ENCODE measurements around the gene TNIP3.
A peak's percentile ranks its signal among the peaks of the same experiment; 100 is the strongest.
"Not testable (repeated sequence)": the region's sequence is repeated elsewhere in the genome, so short reads cannot be mapped to it uniquely, and the experiment has no call there.

Gene TNIP3

GRCh38 chr4:121164291-121164690 is at the start of gene TNIP3:
Gene TNIP3, minus strand, starts transcription at chr4:121164321. Its CDS starts 196 bp downstream, at chr4:121164125.
- DNase-seq (ENCODE audit: low read depth in 3 of 3, low spot score in 1 of 3), result no peak

GRCh38 chr4:121212806-121213205 is 48.7 kb upstream of the TNIP3 start:
- DNase-seq (ENCODE audit: low read depth in 3 of 3, low spot score in 1 of 3), result no peak

- DNase-seq (ENCODE audit: low read depth in 3 of 3, low spot score in 1 of 3), result no peak
Observed at GRCh38 chr4:121209171-121209570, 45.0 kb upstream of the TNIP3 start.

GRCh38 chr4:121208244-121209007 is 44.3 kb upstream of the TNIP3 start:
- DNase-seq (ENCODE audit: low read depth in 3 of 3, low spot score in 1 of 3), result no peak

- DNase-seq (ENCODE audit: low read depth in 3 of 3, low spot score in 1 of 3), result not testable (repeated sequence)
Observed at GRCh38 chr4:121205777-121206176, 41.7 kb upstream of the TNIP3 start.

- no peak for DNase-seq (ENCODE audit: low read depth in 3 of 3, low spot score in 1 of 3)
Observed at GRCh38 chr4:121200795-121201472, 36.8 kb upstream of the TNIP3 start.

- DNase-seq (ENCODE audit: low read depth in 3 of 3, low spot score in 1 of 3), result no peak
Observed at GRCh38 chr4:121199742-121200561, 35.8 kb upstream of the TNIP3 start.

- DNase-seq (ENCODE audit: low read depth in 3 of 3, low spot score in 1 of 3), result no peak
Observed at GRCh38 chr4:121198251-121198650, 34.1 kb upstream of the TNIP3 start.

- no peak for DNase-seq (ENCODE audit: low read depth in 3 of 3, low spot score in 1 of 3)
Observed at GRCh38 chr4:121195649-121196048, 31.5 kb upstream of the TNIP3 start.

- DNase-seq (ENCODE audit: low read depth in 3 of 3, low spot score in 1 of 3), result no peak
Observed at GRCh38 chr4:121192480-121192879, 28.4 kb upstream of the TNIP3 start.

GRCh38 chr4:121192013-121192412 is 27.9 kb upstream of the TNIP3 start:
- DNase-seq (ENCODE audit: low read depth in 3 of 3, low spot score in 1 of 3), result no peak

GRCh38 chr4:121191361-121191760 is 27.2 kb upstream of the TNIP3 start:
- DNase-seq (ENCODE audit: low read depth in 3 of 3, low spot score in 1 of 3), result no peak

- DNase-seq (ENCODE audit: low read depth in 3 of 3, low spot score in 1 of 3), result no peak
Observed at GRCh38 chr4:121190389-121190788, 26.3 kb upstream of the TNIP3 start.

GRCh38 chr4:121189326-121190215 is 25.4 kb upstream of the TNIP3 start:
- DNase-seq (ENCODE audit: low read depth in 3 of 3, low spot score in 1 of 3), result peak in 2 of 3 donors; percentile 10

GRCh38 chr4:121187206-121187605 is 23.1 kb upstream of the TNIP3 start:
- DNase-seq (ENCODE audit: low read depth in 3 of 3, low spot score in 1 of 3), result no peak

GRCh38 chr4:121185960-121186359 is 21.8 kb upstream of the TNIP3 start:
- DNase-seq (ENCODE audit: low read depth in 3 of 3, low spot score in 1 of 3), result no peak

GRCh38 chr4:121183989-121184388 is 19.9 kb upstream of the TNIP3 start:
- no peak for DNase-seq (ENCODE audit: low read depth in 3 of 3, low spot score in 1 of 3)

GRCh38 chr4:121183361-121183760 is 19.2 kb upstream of the TNIP3 start:
- DNase-seq (ENCODE audit: low read depth in 3 of 3, low spot score in 1 of 3), result no peak

- no peak for DNase-seq (ENCODE audit: low read depth in 3 of 3, low spot score in 1 of 3)
Observed at GRCh38 chr4:121182296-121182695, 18.2 kb upstream of the TNIP3 start.

- no peak for DNase-seq (ENCODE audit: low read depth in 3 of 3, low spot score in 1 of 3)
Observed at GRCh38 chr4:121181493-121181892, 17.4 kb upstream of the TNIP3 start.

GRCh38 chr4:121180558-121180957 is 16.4 kb upstream of the TNIP3 start:
- DNase-seq (ENCODE audit: low read depth in 3 of 3, low spot score in 1 of 3), result no peak
